ENCODE data around the gene PCNX2. TPM values are rescaled to one million over a fixed set of nuclear protein-coding genes. Genes with fewer than 3 reads are reported as not detected.

Gene PCNX2, protein sequence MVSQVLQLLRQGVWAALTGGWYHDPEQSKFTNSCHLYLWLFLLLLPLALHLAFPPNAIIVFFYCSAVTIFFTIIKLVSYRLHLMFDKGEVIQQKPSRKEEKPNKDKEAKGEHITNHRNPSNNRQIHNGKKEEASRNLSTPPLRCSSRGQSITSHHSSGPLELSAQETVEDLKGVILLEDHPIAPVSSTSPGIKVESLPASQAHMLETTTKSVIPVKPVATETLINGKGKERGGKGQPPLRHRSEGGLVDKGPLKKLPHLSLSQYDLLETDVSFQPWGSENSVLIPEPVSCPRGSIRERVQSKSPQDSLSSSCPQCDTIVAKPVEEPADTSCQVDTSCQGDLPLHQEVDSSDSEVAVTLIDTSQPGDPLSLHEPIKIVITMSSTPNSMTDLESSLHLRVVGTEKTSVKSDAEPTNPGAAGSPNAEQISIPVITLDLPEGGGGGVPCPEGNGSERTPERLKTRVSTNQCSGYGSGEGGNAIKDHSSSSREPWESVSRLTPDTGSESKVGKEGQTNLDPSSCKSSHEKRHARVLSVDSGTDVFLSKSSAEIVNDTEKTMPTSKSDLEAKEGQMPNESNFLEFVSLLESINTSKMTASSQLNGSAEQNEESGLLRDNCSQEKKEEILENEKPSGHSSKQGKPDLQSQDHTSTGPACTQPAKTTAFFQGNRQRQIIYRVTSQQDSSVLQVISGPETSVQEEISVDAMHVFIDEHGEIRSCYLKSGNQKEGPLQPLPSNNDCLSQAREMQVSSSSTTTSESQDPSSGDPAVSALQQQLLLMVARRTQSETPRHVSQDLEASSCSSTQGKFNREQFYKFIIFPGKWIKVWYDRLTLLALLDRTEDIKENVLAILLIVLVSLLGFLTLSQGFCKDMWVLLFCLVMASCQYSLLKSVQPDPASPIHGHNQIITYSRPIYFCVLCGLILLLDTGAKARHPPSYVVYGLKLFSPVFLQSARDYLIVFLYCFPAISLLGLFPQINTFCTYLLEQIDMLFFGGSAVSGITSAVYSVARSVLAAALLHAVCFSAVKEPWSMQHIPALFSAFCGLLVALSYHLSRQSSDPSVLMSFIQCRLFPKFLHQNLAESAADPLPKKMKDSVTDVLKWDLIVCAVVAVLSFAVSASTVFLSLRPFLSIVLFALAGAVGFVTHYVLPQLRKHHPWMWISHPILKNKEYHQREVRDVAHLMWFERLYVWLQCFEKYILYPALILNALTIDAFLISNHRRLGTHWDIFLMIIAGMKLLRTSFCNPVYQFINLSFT (N-terminal part only)
- 42.6 and 70.0 TPM in 2 replicates for total RNA-seq

DNA sequence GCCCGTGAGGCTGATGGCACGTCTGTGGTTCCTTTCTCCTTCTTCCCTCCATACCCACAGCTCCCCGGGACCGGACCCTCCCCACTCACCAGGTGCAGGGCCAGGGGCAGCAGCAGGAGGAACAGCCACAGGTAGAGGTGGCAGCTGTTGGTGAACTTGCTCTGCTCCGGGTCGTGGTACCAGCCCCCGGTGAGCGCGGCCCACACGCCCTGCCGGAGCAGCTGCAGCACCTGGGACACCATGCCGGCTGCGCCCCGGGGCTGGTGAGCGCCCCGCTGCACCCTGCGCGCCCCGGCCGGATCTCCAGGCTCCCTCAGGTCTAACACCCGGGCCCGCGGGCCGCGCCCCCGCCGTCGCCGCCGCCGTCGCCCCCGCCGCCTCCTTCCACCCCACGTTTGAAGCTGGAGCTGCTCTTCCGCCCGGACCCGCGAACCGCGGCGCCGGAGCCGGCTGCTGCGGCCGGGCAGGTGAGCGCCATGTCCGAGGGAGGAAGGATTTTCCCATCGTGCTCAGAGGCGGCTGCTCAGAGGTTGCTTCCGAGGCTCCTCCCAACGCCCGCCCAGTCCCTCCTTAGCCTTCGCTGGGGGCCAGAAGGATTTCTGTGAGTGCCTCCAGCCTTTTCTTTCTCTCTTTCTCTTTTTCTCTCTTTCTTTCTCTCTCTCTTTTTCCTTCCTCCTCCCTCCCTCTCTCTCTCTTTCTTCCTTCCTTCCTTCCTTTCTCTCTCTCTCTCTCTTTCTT lies at the start of gene PCNX2:
Gene PCNX2, minus strand, starts transcription at position 489 of the 738 bp plus-strand sequence. Its CDS starts 247 bp downstream, at position 242.

DNA sequence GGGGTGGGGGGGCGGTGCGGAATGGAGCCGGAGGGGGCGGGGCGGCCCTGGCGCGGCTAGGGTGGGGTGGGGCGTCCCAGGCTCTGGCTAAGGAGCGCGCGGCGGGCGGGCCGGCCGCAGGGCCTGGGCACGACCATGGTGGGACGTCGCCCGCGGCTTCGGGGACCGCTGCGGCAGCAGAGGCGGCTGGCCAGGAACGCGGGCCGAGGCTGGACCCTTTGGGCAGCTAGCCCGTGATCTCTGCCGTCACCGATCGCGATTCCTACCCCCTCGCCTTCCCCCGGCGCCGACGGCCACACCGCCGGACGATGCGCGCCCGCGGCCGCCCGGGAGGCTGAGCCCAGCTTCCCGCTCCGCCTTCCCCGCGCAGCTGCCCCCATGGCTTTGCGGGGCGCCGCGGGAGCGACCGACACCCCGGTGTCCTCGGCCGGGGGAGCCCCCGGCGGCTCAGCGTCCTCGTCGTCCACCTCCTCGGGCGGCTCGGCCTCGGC lies 32.2 kb upstream of the PCNX2 start, which contains the start of gene MAP3K21:
Gene MAP3K21, plus strand, starts transcription at position 74 of the 491 bp plus-strand sequence. Its CDS starts 305 bp downstream, at position 379.

GRCh38 chr1:232950197-232951176 lies 345.0 kb downstream of the PCNX2 start, which contains the start of gene NTPCR:
NTPCR (plus strand) TSS chr1:232950611; CDS start chr1:232950711, 100 bp downstream.

Other genes with a start within 250 kb of the PCNX2 start
- gene MAP3K21, start 32.0 kb upstream of the PCNX2 start, total RNA-seq: 1.1 and 3.7 TPM in 2 replicates

Measured in subcutaneous preadipocyte (primary cell).